Hepatocyte (in vitro differentiated cells): Measurements from ENCODE around the gene CORO1C. TPM values are rescaled to one million over a fixed set of nuclear protein-coding genes. Genes with fewer than 3 reads are reported as not detected.

Source experiments
- DNase-seq: peaks from one replicate; pipeline ENCODE4 v3.0.0-alpha.2; 2016; ENCODE audit warnings: low spot score
- H2AFZ ChIP-seq: fragments of 200-600 bp; sonication (generic); 2 replicates; pipeline ENCODE4 v1.6.0; 2016; ENCODE audit warnings: antibody characterized with exemption, mild to moderate bottlenecking
- H3K27ac ChIP-seq: fragments of 200-600 bp; sonication (generic); 2 replicates; pipeline ENCODE4 v1.5.1; 2016; ENCODE audit warnings: mild to moderate bottlenecking
- H3K27me3 ChIP-seq: fragments of 200-600 bp; sonication (generic); 2 replicates; pipeline ENCODE4 v1.6.1; 2016
- H3K36me3 ChIP-seq: fragments of 200-600 bp; sonication (generic); replicated peaks from 2 replicates; pipeline ENCODE4 v1.5.1; 2016; ENCODE audit warnings: low read depth; ENCODE audit not compliant: insufficient read depth
- H3K4me1 ChIP-seq: fragments of 200-600 bp; sonication (generic); 2 replicates; pipeline ENCODE4 v1.5.1; 2016; ENCODE audit warnings: mild to moderate bottlenecking, moderate library complexity; ENCODE audit not compliant: insufficient read depth
- H3K4me2 ChIP-seq: fragments of 200-600 bp; sonication (generic); 2 replicates; pipeline ENCODE4 v1.6.0; 2016
- H3K4me3 ChIP-seq: fragments of 200-600 bp; sonication (generic); 2 replicates; pipeline ENCODE4 v1.5.1; 2016; ENCODE audit warnings: mild to moderate bottlenecking
- H3K79me2 ChIP-seq: fragments of 200-600 bp; sonication (generic); 2 replicates; pipeline ENCODE4 v1.6.0; 2017; ENCODE audit warnings: mild to moderate bottlenecking
- H3K9me2 ChIP-seq: fragments of 200-600 bp; sonication (generic); replicated peaks from 2 replicates; pipeline ENCODE4 v1.6.0; 2017; ENCODE audit warnings: mild to moderate bottlenecking; ENCODE audit not compliant: insufficient read depth
- H3K9me3 ChIP-seq: fragments of 200-600 bp; sonication (generic); 2 replicates; pipeline ENCODE4 v1.5.1; 2016; ENCODE audit warnings: low read depth, mild to moderate bottlenecking
- H4K20me1 ChIP-seq: fragments of 200-600 bp; sonication (generic); 2 replicates; pipeline ENCODE4 v1.6.0; 2016; ENCODE audit warnings: mild to moderate bottlenecking; ENCODE audit not compliant: insufficient read depth, poor library complexity, severe bottlenecking
- EZH2 ChIP-seq: fragments of 200-600 bp; sonication (generic); IDR thresholded peaks from 2 replicates; pipeline ENCODE4 v1.6.1; 2016; ENCODE audit warnings: antibody characterized with exemption, mild to moderate bottlenecking, borderline replicate concordance
- EZH2phosphoT487 ChIP-seq: fragments of 200-600 bp; sonication (generic); IDR thresholded peaks from one replicate; pipeline ENCODE4 v1.6.1; 2018; ENCODE audit warnings: antibody characterized with exemption, mild to moderate bottlenecking, low read depth, moderate library complexity; ENCODE audit not compliant: unreplicated experiment, severe bottlenecking
- WGBS: methylation state at CpG from one replicate; pipeline ENCODE4 v1.1.6; 2016; ENCODE audit warnings: low lambda C conversion rate; ENCODE audit errors: missing lambda C conversion rate; 5-methylcytosine and 5-hydroxymethylcytosine counted together
- polyA plus RNA-seq: library from polyadenylated mRNA; unstranded; fragments of >200 nt; fragmentation: Nextera tagmentation; extraction: Ambion mirVana; gene quantifications from 2 replicates; pipeline ENCODE4 v1.2.1, GENCODE V29; 2016
- total RNA-seq: library from RNA; depleted of rRNA; stranded (reverse); fragments of >200 nt; gene quantifications from 2 replicates; pipeline ENCODE4 v1.2.3, GENCODE V29; 2014
- TF ChIP-seq, protein P1 (sequence below): fragments of 200-600 bp; sonication (generic); IDR thresholded peaks from 2 replicates; pipeline ENCODE4 v1.5.1; 2016; ENCODE audit warnings: antibody characterized with exemption, mild to moderate bottlenecking; ENCODE audit not compliant: poor library complexity

The CORO1C gene
- total and polyA plus RNA-seq, 2 experiments from 2014 or later, result 110 to 137 TPM

DNA sequence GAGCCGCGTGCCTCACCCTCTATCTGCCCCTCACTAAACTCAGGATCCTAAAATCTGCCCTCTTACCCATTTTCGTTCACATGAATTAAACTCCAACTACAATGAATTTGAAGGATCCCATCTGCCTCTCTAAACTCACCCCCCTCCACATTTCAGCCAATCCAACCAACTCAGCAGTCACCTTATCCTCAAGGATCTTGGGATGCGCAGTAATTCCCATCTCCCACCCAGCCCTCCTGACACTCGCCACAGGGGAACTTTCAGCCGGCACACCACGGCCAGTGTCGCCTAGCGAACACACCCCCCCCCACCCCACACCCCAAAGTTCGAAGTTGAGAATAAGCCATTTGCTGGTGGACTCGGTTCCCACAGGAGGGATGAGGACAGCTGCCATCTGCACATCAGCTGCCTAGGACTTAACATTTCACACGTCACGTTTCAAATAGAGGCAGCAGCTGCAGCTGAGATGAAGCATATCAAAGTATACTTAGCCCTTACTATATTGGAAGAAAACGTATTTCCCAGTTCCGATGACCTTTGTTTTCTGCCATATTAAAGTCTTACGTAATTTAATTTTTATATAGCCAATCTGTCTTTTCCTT is 88.9 kb downstream of the CORO1C start:
- Histone ChIP-seq H3K27me3 (no peaks in the 10 kb centered on the region), H3K36me3 (no peaks in the 10 kb centered on the region), H3K27ac (no peak overlapping the region), H3K9me2 (no peaks in the 10 kb centered on the region), H3K4me2 (no peak overlapping the region), H4K20me1 (no peaks in the 10 kb centered on the region), H2AFZ (no peak overlapping the region), H3K9me3 (no peaks in the 10 kb centered on the region), H3K4me3 (no peak overlapping the region), H3K79me2 (no peaks in the 10 kb centered on the region), H3K4me1 (peaks cover 8% of the 10 kb centered on the region)
- TF ChIP-seq EZH2, result no peak
- no peak for TF ChIP-seq EZH2phosphoT487
- TF ChIP-seq, protein P1, sequence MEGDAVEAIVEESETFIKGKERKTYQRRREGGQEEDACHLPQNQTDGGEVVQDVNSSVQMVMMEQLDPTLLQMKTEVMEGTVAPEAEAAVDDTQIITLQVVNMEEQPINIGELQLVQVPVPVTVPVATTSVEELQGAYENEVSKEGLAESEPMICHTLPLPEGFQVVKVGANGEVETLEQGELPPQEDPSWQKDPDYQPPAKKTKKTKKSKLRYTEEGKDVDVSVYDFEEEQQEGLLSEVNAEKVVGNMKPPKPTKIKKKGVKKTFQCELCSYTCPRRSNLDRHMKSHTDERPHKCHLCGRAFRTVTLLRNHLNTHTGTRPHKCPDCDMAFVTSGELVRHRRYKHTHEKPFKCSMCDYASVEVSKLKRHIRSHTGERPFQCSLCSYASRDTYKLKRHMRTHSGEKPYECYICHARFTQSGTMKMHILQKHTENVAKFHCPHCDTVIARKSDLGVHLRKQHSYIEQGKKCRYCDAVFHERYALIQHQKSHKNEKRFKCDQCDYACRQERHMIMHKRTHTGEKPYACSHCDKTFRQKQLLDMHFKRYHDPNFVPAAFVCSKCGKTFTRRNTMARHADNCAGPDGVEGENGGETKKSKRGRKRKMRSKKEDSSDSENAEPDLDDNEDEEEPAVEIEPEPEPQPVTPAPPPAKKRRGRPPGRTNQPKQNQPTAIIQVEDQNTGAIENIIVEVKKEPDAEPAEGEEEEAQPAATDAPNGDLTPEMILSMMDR, result no peak
- WGBS, result 88% methylated on average over 15 of the region's 16 CpGs
- DNase-seq, result no peak

DNA sequence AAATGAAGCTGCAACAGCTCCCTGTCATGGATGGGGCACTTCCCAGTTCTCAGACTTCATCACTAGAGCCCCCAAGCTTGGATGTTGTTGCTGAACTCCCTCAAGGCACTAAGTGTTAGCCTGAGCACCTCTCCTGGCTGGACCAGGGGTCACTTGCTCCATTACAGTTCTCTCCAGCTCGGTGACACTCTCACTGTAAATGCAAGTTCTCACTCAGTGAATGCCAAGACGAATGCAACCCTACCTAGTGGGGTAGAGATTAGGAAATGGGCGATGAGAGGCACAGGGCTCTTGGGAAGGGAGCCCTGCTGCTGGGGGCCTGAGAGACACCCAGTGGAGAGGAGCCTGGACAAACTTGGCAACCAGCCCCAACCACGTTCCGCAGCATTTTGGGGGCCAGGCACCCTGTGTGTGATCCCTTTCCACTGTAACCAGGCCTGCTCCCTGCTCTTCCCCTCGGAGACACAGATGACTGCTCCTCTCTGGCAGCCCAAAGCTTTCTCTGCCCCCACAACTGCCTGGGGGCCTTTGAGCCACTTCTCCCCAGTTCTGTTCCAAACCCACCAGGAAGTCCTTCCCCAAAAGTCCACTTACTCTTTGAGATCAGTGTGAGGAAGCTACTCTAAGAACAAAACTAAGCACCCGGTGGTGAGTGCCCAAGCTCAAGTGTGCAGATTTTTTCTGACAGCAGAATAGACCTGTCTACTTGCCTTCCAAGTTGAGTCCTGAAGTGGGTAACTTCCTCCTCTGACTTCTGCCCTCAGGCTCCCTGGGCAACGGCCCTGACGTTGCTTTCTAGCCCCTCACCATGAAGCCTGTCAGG is 89.7 kb downstream of the CORO1C start:
- no peaks in the 10 kb centered on the region for H3K9me3 ChIP-seq
- H3K4me1 ChIP-seq, result peaks cover 9% of the 10 kb centered on the region
- H3K4me3 ChIP-seq, result no peak overlapping the region
- H4K20me1 ChIP-seq, result no peaks in the 10 kb centered on the region
- no peaks in the 10 kb centered on the region for H3K79me2 ChIP-seq
- H3K9me2 ChIP-seq, result no peaks in the 10 kb centered on the region
- H3K4me2 ChIP-seq, result no peak overlapping the region
- H3K27me3 ChIP-seq, result no peaks in the 10 kb centered on the region
- no peak overlapping the region for H2AFZ ChIP-seq
- WGBS, result 79% methylated on average over 9 of the region's 9 CpGs
- DNase-seq, result no peak
- H3K36me3 ChIP-seq, result no peaks in the 10 kb centered on the region
- no peak overlapping the region for H3K27ac ChIP-seq
- TF ChIP-seq EZH2, result no peak
- TF ChIP-seq, protein P1, result no peak
- TF ChIP-seq EZH2phosphoT487, result no peak

DNA sequence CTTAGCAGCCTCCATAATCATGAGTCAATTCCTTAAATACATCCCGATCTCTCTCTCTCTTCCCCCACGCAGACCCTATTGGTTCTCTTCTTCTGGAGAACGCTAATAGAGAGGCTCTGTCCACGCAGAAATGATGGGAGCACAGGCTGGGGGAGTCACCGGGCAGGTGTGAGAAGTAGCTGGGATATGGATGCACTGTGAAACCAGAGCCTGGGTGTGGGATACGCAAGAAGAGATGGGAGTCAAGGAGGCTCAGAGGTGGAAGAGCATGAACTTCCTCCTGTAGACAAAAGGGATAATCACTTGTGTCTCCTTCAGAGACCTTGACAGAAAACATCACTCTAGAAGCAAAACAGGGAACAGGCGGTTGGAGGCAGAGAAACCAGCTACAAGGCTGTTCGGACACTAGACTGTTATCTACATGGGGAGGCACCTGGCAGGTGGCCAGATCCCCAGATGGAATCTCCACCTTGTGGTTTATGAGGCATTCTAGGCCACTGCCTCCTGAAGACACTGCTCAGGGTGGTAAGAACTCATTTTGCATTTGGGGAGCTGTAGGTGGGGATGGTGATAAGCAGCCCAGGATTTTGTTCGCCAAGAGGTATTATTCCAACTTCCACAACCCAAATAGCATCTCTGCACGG is 90.4 kb downstream of the CORO1C start:
- no peaks in the 10 kb centered on the region for H3K9me3 ChIP-seq
- no peaks in the 10 kb centered on the region for H4K20me1 ChIP-seq
- WGBS, result 83% methylated on average over 10 of the region's 10 CpGs
- H3K9me2 ChIP-seq, result no peaks in the 10 kb centered on the region
- H3K4me1 ChIP-seq, result peaks cover 9% of the 10 kb centered on the region
- no peak overlapping the region for H3K4me2 ChIP-seq
- no peak overlapping the region for H3K4me3 ChIP-seq
- no peak overlapping the region for H3K27ac ChIP-seq
- TF ChIP-seq EZH2phosphoT487, result no peak
- TF ChIP-seq, protein P1, result no peak
- no peak for TF ChIP-seq EZH2
- peak; percentile 59 for DNase-seq
- no peak overlapping the region for H2AFZ ChIP-seq
- H3K79me2 ChIP-seq, result no peaks in the 10 kb centered on the region
- no peaks in the 10 kb centered on the region for H3K27me3 ChIP-seq
- H3K36me3 ChIP-seq, result no peaks in the 10 kb centered on the region
